KMS-11 (cell line): ENCODE results near the gene P2RY2.

ENCODE experiments used
- H2AFZ ChIP-seq: fragments of 200-600 bp; sonication (generic); 2 replicates; pipeline ENCODE4 v1.6.1; 2016; ENCODE audit warnings: antibody characterized with exemption, mixed run types, low read depth
- H3K27ac ChIP-seq: fragments of 200-600 bp; sonication (generic); 2 replicates; pipeline ENCODE4 v1.6.1; 2016; ENCODE audit warnings: mild to moderate bottlenecking, mixed run types
- H3K27me3 ChIP-seq: fragments of 200-600 bp; sonication (generic); 2 replicates; pipeline ENCODE4 v1.6.1; 2017; ENCODE audit warnings: mild to moderate bottlenecking, low read depth, mixed run types, moderate library complexity; ENCODE audit not compliant: insufficient read depth
- H3K36me3 ChIP-seq: fragments of 200-600 bp; sonication (generic); 2 replicates; pipeline ENCODE4 v1.6.1; 2017; ENCODE audit warnings: mild to moderate bottlenecking, mixed run types; ENCODE audit not compliant: insufficient read depth
- H3K4me1 ChIP-seq: fragments of 200-600 bp; sonication (generic); 2 replicates; pipeline ENCODE4 v1.6.1; 2016; ENCODE audit warnings: mild to moderate bottlenecking, low read depth, mixed run types; ENCODE audit not compliant: poor library complexity, severe bottlenecking
- H3K4me2 ChIP-seq: fragments of 200-600 bp; sonication (generic); 2 replicates; pipeline ENCODE4 v1.7.0; 2016; ENCODE audit warnings: mild to moderate bottlenecking, mixed run types
- H3K4me3 ChIP-seq: fragments of 200-600 bp; sonication (generic); IDR thresholded peaks from 2 replicates; pipeline ENCODE4 v1.6.1; 2017; ENCODE audit warnings: low read depth, low read length, mixed read lengths; ENCODE audit not compliant: insufficient read depth
- H3K79me2 ChIP-seq: fragments of 200-600 bp; sonication (generic); 2 replicates; pipeline ENCODE4 v1.6.1; 2016; ENCODE audit warnings: low read depth, mixed run types; ENCODE audit not compliant: insufficient read depth
- H3K9ac ChIP-seq: fragments of 200-600 bp; sonication (generic); 2 replicates; pipeline ENCODE4 v1.6.1; 2016; ENCODE audit warnings: mild to moderate bottlenecking, mixed run types
- H4K20me1 ChIP-seq: fragments of 200-600 bp; sonication (generic); 2 replicates; pipeline ENCODE4 v1.6.1; 2016; ENCODE audit warnings: mild to moderate bottlenecking, mixed run types; ENCODE audit not compliant: insufficient read depth
- TF ChIP-seq, protein P1 (sequence below): fragments of 200-600 bp; sonication (generic); conservative IDR thresholded peaks from 2 replicates; pipeline ENCODE4 v1.6.1; 2017; ENCODE audit warnings: low read depth, mild to moderate bottlenecking, antibody characterized with exemption, low read length, moderate library complexity, mixed read lengths

Gene P2RY2

DNA sequence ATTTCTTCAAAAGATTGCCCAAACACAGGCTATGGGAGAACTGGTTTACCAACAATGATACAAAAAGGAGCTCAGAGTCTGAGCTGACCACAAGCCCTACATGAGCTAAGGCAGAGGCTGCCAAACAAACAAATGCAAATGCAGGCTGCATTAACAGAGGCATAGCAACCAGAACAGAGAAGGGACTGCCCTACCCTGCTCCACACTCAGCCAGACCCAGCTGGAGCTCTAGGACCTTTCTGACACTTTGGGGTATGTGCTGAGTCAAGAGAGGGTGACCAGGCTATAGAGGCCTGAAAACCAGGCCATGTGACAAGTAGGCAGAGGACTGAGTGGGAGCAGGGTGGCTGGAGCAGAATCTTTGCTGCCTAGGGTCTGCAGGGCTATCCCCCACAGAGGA lies 17.8 kb upstream of the P2RY2 start:
- Histone ChIP-seq H3K4me2 (no peak overlapping the region), H3K9ac (no peak overlapping the region), H4K20me1 (no peaks in the 10 kb centered on the region), H2AFZ (no peak overlapping the region), H3K79me2 (no peaks in the 10 kb centered on the region), H3K36me3 (no peaks in the 10 kb centered on the region), H3K4me1 (no peaks in the 10 kb centered on the region), H3K4me3 (no peak overlapping the region), H3K27me3 (no peaks in the 10 kb centered on the region), H3K27ac (no peak overlapping the region)
- TF ChIP-seq, protein P1, sequence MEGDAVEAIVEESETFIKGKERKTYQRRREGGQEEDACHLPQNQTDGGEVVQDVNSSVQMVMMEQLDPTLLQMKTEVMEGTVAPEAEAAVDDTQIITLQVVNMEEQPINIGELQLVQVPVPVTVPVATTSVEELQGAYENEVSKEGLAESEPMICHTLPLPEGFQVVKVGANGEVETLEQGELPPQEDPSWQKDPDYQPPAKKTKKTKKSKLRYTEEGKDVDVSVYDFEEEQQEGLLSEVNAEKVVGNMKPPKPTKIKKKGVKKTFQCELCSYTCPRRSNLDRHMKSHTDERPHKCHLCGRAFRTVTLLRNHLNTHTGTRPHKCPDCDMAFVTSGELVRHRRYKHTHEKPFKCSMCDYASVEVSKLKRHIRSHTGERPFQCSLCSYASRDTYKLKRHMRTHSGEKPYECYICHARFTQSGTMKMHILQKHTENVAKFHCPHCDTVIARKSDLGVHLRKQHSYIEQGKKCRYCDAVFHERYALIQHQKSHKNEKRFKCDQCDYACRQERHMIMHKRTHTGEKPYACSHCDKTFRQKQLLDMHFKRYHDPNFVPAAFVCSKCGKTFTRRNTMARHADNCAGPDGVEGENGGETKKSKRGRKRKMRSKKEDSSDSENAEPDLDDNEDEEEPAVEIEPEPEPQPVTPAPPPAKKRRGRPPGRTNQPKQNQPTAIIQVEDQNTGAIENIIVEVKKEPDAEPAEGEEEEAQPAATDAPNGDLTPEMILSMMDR = no peak

DNA sequence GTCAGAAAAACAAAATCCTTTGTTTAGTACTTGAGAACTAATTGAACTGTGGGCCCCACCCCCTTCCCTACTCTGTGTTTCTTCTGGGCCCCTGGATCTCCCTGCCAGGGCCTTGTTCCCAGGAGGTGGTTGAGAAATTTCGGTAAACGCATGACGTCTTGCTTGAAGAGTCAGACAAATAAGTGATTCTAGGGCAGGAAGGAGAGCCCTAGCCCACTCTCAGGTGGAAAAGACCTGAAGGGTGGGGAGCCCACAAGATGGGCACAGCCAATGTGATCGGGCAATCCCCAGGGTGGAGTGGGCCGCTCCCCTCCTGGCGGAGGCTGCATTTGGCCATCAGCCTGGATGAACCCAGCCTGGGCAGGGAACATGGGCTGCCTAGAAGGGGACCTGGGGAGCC lies 16.8 kb upstream of the P2RY2 start:
- Histone ChIP-seq H2AFZ (no peak overlapping the region), H4K20me1 (no peaks in the 10 kb centered on the region), H3K4me3 (no peak overlapping the region), H3K79me2 (no peaks in the 10 kb centered on the region), H3K36me3 (no peaks in the 10 kb centered on the region), H3K27me3 (no peaks in the 10 kb centered on the region), H3K9ac (no peak overlapping the region), H3K27ac (no peak overlapping the region), H3K4me1 (no peaks in the 10 kb centered on the region), H3K4me2 (no peak overlapping the region)
- TF ChIP-seq, protein P1 = no peak

DNA sequence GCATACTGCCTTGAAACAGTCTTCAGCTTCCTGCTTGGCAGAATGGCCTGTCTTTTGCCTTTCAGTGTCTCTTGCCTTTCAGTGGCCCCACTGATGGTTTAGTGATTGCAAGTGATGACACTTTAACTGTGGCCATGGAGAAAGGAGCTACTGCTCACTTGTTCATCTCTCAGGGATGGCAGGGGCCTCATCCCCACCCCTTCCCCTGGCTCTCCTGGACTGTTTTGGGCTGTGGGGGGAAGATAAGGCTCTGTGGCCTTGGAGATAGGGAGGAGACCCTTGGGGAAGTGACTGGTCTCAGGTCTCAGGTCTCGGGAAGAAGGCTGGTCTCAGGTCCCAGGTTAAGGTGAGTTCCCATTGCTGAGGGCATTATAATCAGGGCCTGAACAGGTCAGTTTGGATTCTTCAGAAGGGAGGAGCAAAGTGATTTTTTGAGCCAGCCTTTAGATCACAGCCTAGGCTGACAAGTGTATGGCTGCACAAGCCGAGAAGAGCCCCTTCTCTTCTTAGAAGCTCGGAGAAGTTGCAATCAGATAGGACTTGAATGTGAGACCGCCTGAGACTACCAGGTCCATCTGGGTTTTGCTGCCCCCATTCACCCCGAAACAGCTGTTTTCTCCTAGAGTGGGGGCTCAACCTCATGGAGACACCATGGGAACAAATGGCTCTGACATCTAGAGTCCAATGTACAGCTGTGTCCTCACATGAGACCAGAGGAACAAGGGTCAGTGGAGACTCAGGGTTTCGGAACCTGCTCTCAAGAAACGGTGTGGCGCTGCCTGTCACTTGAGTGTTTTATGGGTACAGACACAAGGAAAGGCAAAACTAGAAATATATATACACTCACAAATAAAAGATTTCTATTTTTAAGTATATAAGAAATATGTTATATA lies 15.9 kb upstream of the P2RY2 start:
- no peak overlapping the region for H3K4me3 ChIP-seq
- no peak overlapping the region for H3K4me2 ChIP-seq
- no peak overlapping the region for H3K27ac ChIP-seq
- no peaks in the 10 kb centered on the region for H3K27me3 ChIP-seq
- H3K36me3 ChIP-seq = no peaks in the 10 kb centered on the region
- no peaks in the 10 kb centered on the region for H4K20me1 ChIP-seq
- no peaks in the 10 kb centered on the region for H3K79me2 ChIP-seq
- H2AFZ ChIP-seq = no peak overlapping the region
- TF ChIP-seq, protein P1 = no peak
- H3K4me1 ChIP-seq = no peaks in the 10 kb centered on the region
- no peak overlapping the region for H3K9ac ChIP-seq

DNA sequence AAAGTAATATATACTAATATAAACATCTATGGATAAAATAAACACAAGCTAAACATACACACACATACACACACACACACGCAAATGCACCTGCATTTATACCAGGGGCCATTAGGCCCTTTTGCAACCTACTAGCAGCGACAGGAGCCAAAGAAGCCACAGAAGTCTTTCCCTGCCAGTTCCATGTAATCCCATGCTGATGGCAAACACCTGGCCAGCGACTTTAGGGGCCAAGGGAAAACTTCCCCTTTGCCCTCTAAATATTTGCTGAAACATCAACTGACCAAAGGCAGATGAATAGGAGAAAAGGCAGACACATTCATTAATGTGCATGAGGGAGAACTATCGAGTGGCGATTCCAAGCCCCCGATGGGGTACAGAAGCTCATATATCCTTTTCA lies 14.8 kb upstream of the P2RY2 start:
- no peak overlapping the region for H3K4me2 ChIP-seq
- H3K4me3 ChIP-seq = no peak overlapping the region
- no peak overlapping the region for H3K27ac ChIP-seq
- H3K9ac ChIP-seq = no peak overlapping the region
- no peaks in the 10 kb centered on the region for H4K20me1 ChIP-seq
- H2AFZ ChIP-seq = no peak overlapping the region
- no peaks in the 10 kb centered on the region for H3K4me1 ChIP-seq
- TF ChIP-seq, protein P1 = no peak
- H3K27me3 ChIP-seq = no peaks in the 10 kb centered on the region
- no peaks in the 10 kb centered on the region for H3K79me2 ChIP-seq
- no peaks in the 10 kb centered on the region for H3K36me3 ChIP-seq
